Fibroblast of pulmonary artery (primary cell): ENCODE data around the gene KCTD6.

Experiments used
- DNase-seq: peaks from one replicate; pipeline ENCODE4 v3.0.0-alpha.2; 2010; ENCODE audit warnings: low read depth
- H3K4me3 ChIP-seq: replicated peaks from 2 replicates; pipeline ENCODE4 v1.5.1; 2011; ENCODE audit warnings: low read depth, mild to moderate bottlenecking, control low read depth, low read length, moderate library complexity
- CTCF ChIP-seq: IDR thresholded peaks from 2 replicates; pipeline ENCODE4 v1.5.1; 2011; ENCODE audit warnings: mild to moderate bottlenecking, control low read depth, low read length, inconsistent platforms; ENCODE audit errors: missing control alignments

KCTD6 gene

GRCh38 chr3:58485801-58486435 is 6.0 kb upstream of the KCTD6 start:
- DNase-seq, result no peak
- TF ChIP-seq CTCF, result no peak
- no peak overlapping the region for H3K4me3 ChIP-seq

- no peak overlapping the region for H3K4me3 ChIP-seq
- TF ChIP-seq CTCF, result no peak
- peak; percentile 63 for DNase-seq
Observed at GRCh38 chr3:58487140-58487886, 4.6 kb upstream of the KCTD6 start.

- DNase-seq, result no peak
- no peak for TF ChIP-seq CTCF
- no peak overlapping the region for H3K4me3 ChIP-seq
Observed at GRCh38 chr3:58488967-58489366, 2.9 kb upstream of the KCTD6 start.

GRCh38 chr3:58490860-58491501 is 915 bp upstream of the KCTD6 start:
- H3K4me3 ChIP-seq, result peak overlapping the region; percentile 55
- DNase-seq, result no peak
- no peak for TF ChIP-seq CTCF

GRCh38 chr3:58492494-58492905 is 604 bp downstream of the KCTD6 start:
- no peak for DNase-seq
- H3K4me3 ChIP-seq, result peak overlapping the region; percentile 87
- TF ChIP-seq CTCF, result no peak

GRCh38 chr3:58494107-58494506 is 2.2 kb downstream of the KCTD6 start:
- DNase-seq, result no peak
- no peak for TF ChIP-seq CTCF
- H3K4me3 ChIP-seq, result peak overlapping the region; percentile 87
